Tibial nerve (tissue), 4 donors: Measurements from ENCODE around the gene TOR4A. TPM values are rescaled to one million over a fixed set of nuclear protein-coding genes. Genes with fewer than 3 reads are reported as not detected.

ENCODE experiments used
- DNase-seq, 2 donors: peaks; one replicate each; pipeline ENCODE4 v3.0.0-alpha.2; 2019; ENCODE audit warnings: low spot score in 2 of 2
- H3K27ac ChIP-seq, 4 donors: fragments of 200-600 bp; sonication (generic) in 3 of 4; one replicate each; pipeline ENCODE4 v1.5.1; 2017 to 2019; ENCODE audit warnings: mild to moderate bottlenecking in 1 of 4
- H3K27me3 ChIP-seq, 2 donors: fragments of 200-600 bp; sonication (generic) in 1 of 2; one replicate each; pipeline versions ENCODE4 v1.5.1 to v1.6.0; 2017 to 2019
- H3K36me3 ChIP-seq, 3 donors: fragments of 200-600 bp; sonication (generic); one replicate each; pipeline ENCODE4 v1.5.1; 2018 to 2019
- H3K4me1 ChIP-seq, 4 donors: fragments of 200-600 bp; sonication (generic) in 3 of 4; one replicate each; pipeline ENCODE4 v1.5.1; 2017 to 2019
- H3K4me3 ChIP-seq, 4 donors: fragments of 200-600 bp; sonication (generic) in 3 of 4; one replicate each; pipeline ENCODE4 v1.5.1; 2017 to 2019; ENCODE audit warnings: mild to moderate bottlenecking in 1 of 4, moderate library complexity in 1 of 4
- H3K9me3 ChIP-seq, 4 donors: fragments of 200-600 bp; sonication (generic) in 3 of 4; one replicate each; pipeline ENCODE4 v1.5.1; 2017 to 2019
- EP300 ChIP-seq, 2 donors: sonication (generic); formaldehyde crosslinking; IDR thresholded peaks; one replicate each; pipeline ENCODE4 v1.6.1; 2017; ENCODE audit warnings: antibody characterized with exemption in 2 of 2, mild to moderate bottlenecking in 1 of 2
- POLR2A ChIP-seq, 2 donors: fragments of 450-650 bp; IDR thresholded peaks; one replicate each; pipeline ENCODE4 v1.6.1; 2017; ENCODE audit warnings: antibody characterized with exemption in 2 of 2, mild to moderate bottlenecking in 2 of 2, moderate library complexity in 2 of 2
- WGBS, 2 donors: methylation state at CpG; one replicate each; pipeline ENCODE4 v1.1.5; 2018; 5-methylcytosine and 5-hydroxymethylcytosine counted together
- total RNA-seq, 4 donors: library from RNA; depleted of rRNA; stranded (reverse); fragments of >200 nt; gene quantifications; one replicate each; pipeline ENCODE4 v1.1.0, GENCODE V29; 2016
- TF ChIP-seq, protein P1 (sequence below), 5 experiments: fragments of 200-600 bp in 3 of 5; fragments of 450-650 bp in 2 of 5; sonication (generic) in 3 of 5; IDR thresholded peaks; one replicate each; pipeline ENCODE4 v1.5.1; 2016 to 2019; ENCODE audit warnings: antibody characterized with exemption in 5 of 5, mild to moderate bottlenecking in 3 of 5, moderate library complexity in 2 of 5

TOR4A gene
- total RNA-seq, 4 donors from 2014 or later, result 3.3 to 11.4 (median 4.3) TPM

DNA sequence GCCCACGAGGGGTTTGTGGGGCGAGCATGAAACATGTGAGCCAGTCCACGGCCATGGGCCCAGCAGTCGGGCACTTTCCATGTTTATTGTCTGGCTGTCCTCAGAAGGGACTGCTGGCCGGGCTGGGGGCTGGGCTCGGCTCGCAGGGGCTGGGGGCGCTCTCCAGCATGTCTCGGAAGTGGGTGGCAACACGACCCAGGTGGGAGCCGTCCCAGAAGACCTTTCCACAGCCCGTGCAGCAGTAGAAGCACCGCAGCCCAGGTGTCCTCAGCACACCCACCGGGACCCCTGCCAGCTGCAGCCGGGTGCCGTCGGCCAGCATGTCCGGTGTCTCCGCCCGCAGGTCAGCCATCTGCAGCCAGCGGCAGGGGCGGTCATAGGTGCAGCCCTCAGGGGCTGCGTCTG, 29.3 kb downstream of the TOR4A start:
- Histone ChIP-seq H3K4me1 (peaks cover 0 to 58% (median 33%) of the 10 kb centered on the region in 4 donors), H3K4me3 (peak overlapping the region in 1 of 4 donors; percentile 2), H3K27ac (no peak overlapping the region), H3K36me3 (no peaks in the 10 kb centered on the region), H3K27me3 (peaks cover 3 to 59% of the 10 kb centered on the region in 2 donors), H3K9me3 (no peaks in the 10 kb centered on the region)
- WGBS, 2 donors, result 30 to 57% methylated on average over 16 to 22 of the region's 23 CpGs
- TF ChIP-seq POLR2A (IDR thresholded peaks at IDR 0.05) (no peak), EP300 (IDR thresholded peaks at IDR 0.05) (no peak)
- TF ChIP-seq, protein P1, sequence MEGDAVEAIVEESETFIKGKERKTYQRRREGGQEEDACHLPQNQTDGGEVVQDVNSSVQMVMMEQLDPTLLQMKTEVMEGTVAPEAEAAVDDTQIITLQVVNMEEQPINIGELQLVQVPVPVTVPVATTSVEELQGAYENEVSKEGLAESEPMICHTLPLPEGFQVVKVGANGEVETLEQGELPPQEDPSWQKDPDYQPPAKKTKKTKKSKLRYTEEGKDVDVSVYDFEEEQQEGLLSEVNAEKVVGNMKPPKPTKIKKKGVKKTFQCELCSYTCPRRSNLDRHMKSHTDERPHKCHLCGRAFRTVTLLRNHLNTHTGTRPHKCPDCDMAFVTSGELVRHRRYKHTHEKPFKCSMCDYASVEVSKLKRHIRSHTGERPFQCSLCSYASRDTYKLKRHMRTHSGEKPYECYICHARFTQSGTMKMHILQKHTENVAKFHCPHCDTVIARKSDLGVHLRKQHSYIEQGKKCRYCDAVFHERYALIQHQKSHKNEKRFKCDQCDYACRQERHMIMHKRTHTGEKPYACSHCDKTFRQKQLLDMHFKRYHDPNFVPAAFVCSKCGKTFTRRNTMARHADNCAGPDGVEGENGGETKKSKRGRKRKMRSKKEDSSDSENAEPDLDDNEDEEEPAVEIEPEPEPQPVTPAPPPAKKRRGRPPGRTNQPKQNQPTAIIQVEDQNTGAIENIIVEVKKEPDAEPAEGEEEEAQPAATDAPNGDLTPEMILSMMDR (IDR thresholded peaks at IDR 0.05), result no peak
- DNase-seq, result no peak

DNA sequence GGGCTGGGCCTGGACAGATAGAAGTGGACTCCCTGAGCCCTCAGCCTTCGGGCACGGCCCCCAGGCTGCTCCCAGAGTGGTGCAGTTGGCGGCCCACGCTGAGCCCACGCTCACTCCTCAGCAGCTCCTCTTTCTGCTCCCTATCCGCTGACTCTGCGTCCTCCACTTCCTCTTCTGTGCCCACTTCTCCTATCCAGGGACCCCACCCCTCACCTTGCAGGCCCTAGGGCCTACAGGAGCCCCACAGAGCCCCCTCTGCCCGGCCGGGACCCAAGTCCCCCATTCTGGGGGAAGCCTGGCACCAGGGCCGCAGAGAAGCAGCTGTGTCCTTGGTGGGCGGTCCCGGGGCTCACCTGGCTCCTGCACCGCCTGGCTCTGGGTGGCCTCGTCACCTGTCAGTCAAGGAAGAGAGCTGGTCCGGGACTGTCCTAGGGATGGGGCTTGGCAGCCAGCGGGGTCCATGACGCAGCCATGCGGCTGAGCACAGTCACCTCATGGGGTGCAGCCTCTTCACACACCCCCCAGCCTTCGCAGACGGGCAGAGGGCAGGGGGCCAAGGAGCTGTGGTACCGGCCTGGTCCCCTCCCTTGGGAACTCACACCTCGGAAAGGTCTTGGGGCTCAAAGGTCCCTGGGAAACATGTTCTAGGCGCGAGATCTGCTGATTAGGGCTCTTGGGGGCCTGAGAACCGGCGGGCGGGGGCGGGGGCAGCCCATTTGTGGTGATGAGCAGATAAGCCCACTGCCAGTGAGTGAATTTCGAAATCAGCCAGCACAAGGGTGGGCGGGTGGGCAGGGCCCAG, 29.9 kb downstream of the TOR4A start:
- Histone ChIP-seq H3K36me3 (no peaks in the 10 kb centered on the region), H3K9me3 (no peaks in the 10 kb centered on the region), H3K27ac (no peak overlapping the region), H3K4me3 (no peak overlapping the region), H3K27me3 (peaks cover 3 to 58% of the 10 kb centered on the region in 2 donors), H3K4me1 (peaks cover 0 to 56% (median 32%) of the 10 kb centered on the region in 4 donors)
- TF ChIP-seq POLR2A (IDR thresholded peaks at IDR 0.05) (no peak), EP300 (IDR thresholded peaks at IDR 0.05) (no peak)
- TF ChIP-seq, protein P1 (IDR thresholded peaks at IDR 0.05), result no peak
- DNase-seq, result no peak
- 45 to 57% methylated on average over 26 to 28 of the region's 30 CpGs for whole genome bisulfite sequencing, 2 donors

DNA sequence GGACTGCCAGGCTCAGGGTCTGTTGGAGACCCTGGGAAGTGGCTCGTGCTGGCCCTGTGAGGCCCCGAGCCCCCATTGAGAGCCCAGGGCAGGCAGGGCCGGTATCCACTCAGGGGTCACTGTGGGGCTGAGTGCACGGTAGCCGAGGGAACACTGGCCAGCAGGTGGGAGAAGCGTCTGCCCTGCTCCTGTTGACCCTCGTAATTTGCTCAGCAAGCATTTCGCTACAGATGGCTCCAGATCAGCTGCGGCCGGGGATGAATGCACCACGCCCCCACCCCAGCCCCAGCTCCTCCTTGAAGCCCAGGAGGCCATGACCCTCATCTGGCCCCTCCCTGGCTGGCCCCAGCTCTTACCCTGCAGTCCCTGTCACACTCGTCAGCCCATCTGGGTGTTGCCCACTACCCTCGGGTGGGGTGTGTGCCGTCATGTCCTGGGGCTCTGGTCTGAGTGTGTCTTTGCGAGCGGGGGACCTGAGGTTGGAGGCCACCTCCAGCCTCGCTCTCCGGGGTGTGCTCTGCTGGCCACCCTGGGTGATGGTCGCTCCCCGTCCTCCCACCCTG, 30.6 kb downstream of the TOR4A start:
- H3K27me3 ChIP-seq, result peaks cover 3 to 51% of the 10 kb centered on the region in 2 donors
- no peak for DNase-seq
- 51 to 63% methylated on average over 16 to 20 of the region's 20 CpGs for WGBS, 2 donors

GRCh38 chr9:137309368-137310188, 32.1 kb downstream of the TOR4A start:
- 81 to 85% methylated on average over 11 to 15 of the region's 15 CpGs for WGBS, 2 donors
- no peak overlapping the region for H3K4me3 ChIP-seq
- H3K27ac ChIP-seq, result no peak overlapping the region
- TF ChIP-seq, protein P1 (IDR thresholded peaks at IDR 0.05), result no peak
- TF ChIP-seq POLR2A (IDR thresholded peaks at IDR 0.05) (no peak), EP300 (IDR thresholded peaks at IDR 0.05) (no peak)
- H3K27me3 ChIP-seq, result peaks cover under 1 to 39% of the 10 kb centered on the region in 2 donors
- H3K4me1 ChIP-seq, result peaks cover 0 to 39% (median 28%) of the 10 kb centered on the region in 4 donors
- H3K9me3 ChIP-seq, result no peaks in the 10 kb centered on the region
- no peaks in the 10 kb centered on the region for H3K36me3 ChIP-seq
- DNase-seq, result no peak

More for the DNA sequence above, 30.6 kb downstream of the TOR4A start:
- no peaks in the 10 kb centered on the region for H3K36me3 ChIP-seq
- peaks cover 0 to 50% (median 29%) of the 10 kb centered on the region in 4 donors for H3K4me1 ChIP-seq
- no peak overlapping the region for H3K27ac ChIP-seq
- no peak overlapping the region for H3K4me3 ChIP-seq
- TF ChIP-seq, protein P1 (IDR thresholded peaks at IDR 0.05), result no peak
- TF ChIP-seq EP300 (IDR thresholded peaks at IDR 0.05) (no peak), POLR2A (IDR thresholded peaks at IDR 0.05) (no peak)
- no peaks in the 10 kb centered on the region for H3K9me3 ChIP-seq
